ENCODE data around the gene MYO16. TPM values are rescaled to one million over a fixed set of nuclear protein-coding genes. Genes with fewer than 3 reads are reported as not detected.

Gene MYO16
- total RNA-seq, 1 experiment from 2014 or later = not detected

- no peaks in the 10 kb centered on the region for H3K36me3 ChIP-seq
- DNase-seq = no peak
- H3K27ac ChIP-seq = no peak overlapping the region
- H3K27me3 ChIP-seq = no peaks in the 10 kb centered on the region
- no peak overlapping the region for H3K4me3 ChIP-seq
- H3K9me3 ChIP-seq (replicated peaks) = no peaks in the 10 kb centered on the region
- H3K4me1 ChIP-seq = no peaks in the 10 kb centered on the region
These were observed 113.5 kb downstream of the MYO16 start for GRCh38 chr13:108742701-108743451.

- H3K4me1 ChIP-seq = no peaks in the 10 kb centered on the region
- H3K4me3 ChIP-seq = no peak overlapping the region
- DNase-seq = no peak
- H3K36me3 ChIP-seq = no peaks in the 10 kb centered on the region
- no peak overlapping the region for H3K27ac ChIP-seq
- H3K27me3 ChIP-seq = no peaks in the 10 kb centered on the region
- no peaks in the 10 kb centered on the region for H3K9me3 ChIP-seq (replicated peaks)
These were observed 114.1 kb downstream of the MYO16 start for GRCh38 chr13:108743522-108743921.

- H3K36me3 ChIP-seq = no peaks in the 10 kb centered on the region
- no peaks in the 10 kb centered on the region for H3K9me3 ChIP-seq (replicated peaks)
- H3K27me3 ChIP-seq = no peaks in the 10 kb centered on the region
- H3K4me1 ChIP-seq = no peaks in the 10 kb centered on the region
- DNase-seq = no peak
- no peak overlapping the region for H3K4me3 ChIP-seq
- no peak overlapping the region for H3K27ac ChIP-seq
These were observed 118.4 kb downstream of the MYO16 start for GRCh38 chr13:108747843-108748242.

GRCh38 chr13:108752276-108752675, 122.9 kb downstream of the MYO16 start:
- Histone ChIP-seq H3K36me3 (no peaks in the 10 kb centered on the region), H3K4me3 (no peak overlapping the region), H3K27me3 (no peaks in the 10 kb centered on the region), H3K9me3 (replicated peaks) (no peaks in the 10 kb centered on the region), H3K27ac (no peak overlapping the region), H3K4me1 (no peaks in the 10 kb centered on the region)
- DNase-seq = no peak

- no peak overlapping the region for H3K27ac ChIP-seq
- no peaks in the 10 kb centered on the region for H3K36me3 ChIP-seq
- DNase-seq = no peak
These were observed 125.7 kb downstream of the MYO16 start for GRCh38 chr13:108755083-108755482.

GRCh38 chr13:108760129-108760528, 130.7 kb downstream of the MYO16 start:
- H3K36me3 ChIP-seq = no peaks in the 10 kb centered on the region
- no peak for DNase-seq
- H3K4me1 ChIP-seq = no peaks in the 10 kb centered on the region
- no peaks in the 10 kb centered on the region for H3K27me3 ChIP-seq
- H3K4me3 ChIP-seq = no peak overlapping the region
- no peak overlapping the region for H3K27ac ChIP-seq
- H3K9me3 ChIP-seq (replicated peaks) = no peaks in the 10 kb centered on the region

More at GRCh38 chr13:108755083-108755482, 125.7 kb downstream of the MYO16 start:
- no peak overlapping the region for H3K4me3 ChIP-seq
- no peaks in the 10 kb centered on the region for H3K27me3 ChIP-seq
- no peaks in the 10 kb centered on the region for H3K9me3 ChIP-seq (replicated peaks)
- no peaks in the 10 kb centered on the region for H3K4me1 ChIP-seq

GRCh38 chr13:108760541-108760940, 131.1 kb downstream of the MYO16 start:
- Histone ChIP-seq H3K4me3 (no peak overlapping the region), H3K27me3 (no peaks in the 10 kb centered on the region), H3K9me3 (replicated peaks) (no peaks in the 10 kb centered on the region), H3K27ac (no peak overlapping the region), H3K4me1 (no peaks in the 10 kb centered on the region), H3K36me3 (no peaks in the 10 kb centered on the region)
- DNase-seq = no peak

GRCh38 chr13:108768035-108768434, 138.6 kb downstream of the MYO16 start:
- Histone ChIP-seq H3K27me3 (no peaks in the 10 kb centered on the region), H3K4me3 (no peak overlapping the region), H3K9me3 (replicated peaks) (no peaks in the 10 kb centered on the region), H3K4me1 (no peaks in the 10 kb centered on the region), H3K27ac (no peak overlapping the region), H3K36me3 (no peaks in the 10 kb centered on the region)
- DNase-seq = no peak

- H3K4me3 ChIP-seq = no peak overlapping the region
- H3K4me1 ChIP-seq = no peaks in the 10 kb centered on the region
- H3K9me3 ChIP-seq (replicated peaks) = no peaks in the 10 kb centered on the region
- H3K27me3 ChIP-seq = no peaks in the 10 kb centered on the region
- no peak overlapping the region for H3K27ac ChIP-seq
- H3K36me3 ChIP-seq = no peaks in the 10 kb centered on the region
- no peak for DNase-seq
These were observed 140.0 kb downstream of the MYO16 start for GRCh38 chr13:108769213-108770070.

GRCh38 chr13:108775597-108775996, 146.2 kb downstream of the MYO16 start:
- H3K27ac ChIP-seq = no peak overlapping the region
- H3K4me1 ChIP-seq = no peaks in the 10 kb centered on the region
- H3K36me3 ChIP-seq = no peaks in the 10 kb centered on the region
- H3K27me3 ChIP-seq = no peaks in the 10 kb centered on the region
- no peak for DNase-seq
- H3K4me3 ChIP-seq = no peak overlapping the region
- no peaks in the 10 kb centered on the region for H3K9me3 ChIP-seq (replicated peaks)

GRCh38 chr13:108776650-108777049, 147.2 kb downstream of the MYO16 start:
- Histone ChIP-seq H3K9me3 (replicated peaks) (no peaks in the 10 kb centered on the region), H3K4me1 (no peaks in the 10 kb centered on the region), H3K27me3 (no peaks in the 10 kb centered on the region), H3K4me3 (no peak overlapping the region), H3K27ac (no peak overlapping the region), H3K36me3 (no peaks in the 10 kb centered on the region)
- no peak for DNase-seq

GRCh38 chr13:108777421-108778420, 148.3 kb downstream of the MYO16 start:
- no peaks in the 10 kb centered on the region for H3K36me3 ChIP-seq
- H3K9me3 ChIP-seq (replicated peaks) = no peaks in the 10 kb centered on the region
- peak; percentile 11 to 27 for DNase-seq
- no peaks in the 10 kb centered on the region for H3K27me3 ChIP-seq
- no peaks in the 10 kb centered on the region for H3K4me1 ChIP-seq
- no peak overlapping the region for H3K4me3 ChIP-seq
- H3K27ac ChIP-seq = no peak overlapping the region

- Histone ChIP-seq H3K36me3 (no peaks in the 10 kb centered on the region), H3K4me3 (no peak overlapping the region), H3K27me3 (no peaks in the 10 kb centered on the region), H3K9me3 (replicated peaks) (no peaks in the 10 kb centered on the region), H3K27ac (no peak overlapping the region), H3K4me1 (no peaks in the 10 kb centered on the region)
- DNase-seq = no peak
These were observed 149.9 kb downstream of the MYO16 start for GRCh38 chr13:108779308-108779707.

- Histone ChIP-seq H3K27me3 (no peaks in the 10 kb centered on the region), H3K36me3 (no peaks in the 10 kb centered on the region), H3K27ac (no peak overlapping the region), H3K4me1 (no peaks in the 10 kb centered on the region), H3K9me3 (replicated peaks) (no peaks in the 10 kb centered on the region), H3K4me3 (no peak overlapping the region)
- DNase-seq = no peak
These were observed 151.3 kb downstream of the MYO16 start for GRCh38 chr13:108780706-108781105.
